ENCODE data around the gene ABHD4.
"Not testable (repeated sequence)": the region's sequence is repeated elsewhere in the genome, so short reads cannot be mapped to it uniquely, and the experiment has no call there.

Gene ABHD4

GRCh38 chr14:22589096-22589839, 8.8 kb upstream of the ABHD4 start, which contains the start of gene DAD1:
TSS of gene DAD1 (minus strand) at chr14:22589224. CDS start at chr14:22589157, 67 bp downstream.
- peak; percentile 100 for DNase-seq (ENCODE audit: low read depth)

GRCh38 chr14:22593189-22593588, 4.9 kb upstream of the ABHD4 start:
- no peak for DNase-seq (ENCODE audit: low read depth)

GRCh38 chr14:22593601-22594000, 4.5 kb upstream of the ABHD4 start:
- DNase-seq (ENCODE audit: low read depth) = no peak

- DNase-seq (ENCODE audit: low read depth) = no peak
Measured at GRCh38 chr14:22594156-22594716, 3.9 kb upstream of the ABHD4 start.

- no peak for DNase-seq (ENCODE audit: low read depth)
Measured at GRCh38 chr14:22596354-22596879, 1.7 kb upstream of the ABHD4 start.

GRCh38 chr14:22597265-22597664, 835 bp upstream of the ABHD4 start:
- no peak for DNase-seq (ENCODE audit: low read depth)

GRCh38 chr14:22597771-22598098, 365 bp upstream of the ABHD4 start:
- DNase-seq (ENCODE audit: low read depth) = no peak

- no peak for DNase-seq (ENCODE audit: low read depth)
Measured at GRCh38 chr14:22598896-22599244, 770 bp downstream of the ABHD4 start.

- DNase-seq (ENCODE audit: low read depth) = no peak
Measured at GRCh38 chr14:22599349-22599748, 1.2 kb downstream of the ABHD4 start.

GRCh38 chr14:22600027-22600426, 1.9 kb downstream of the ABHD4 start:
- no peak for DNase-seq (ENCODE audit: low read depth)

GRCh38 chr14:22601456-22601855, 3.4 kb downstream of the ABHD4 start:
- DNase-seq (ENCODE audit: low read depth) = no peak

- DNase-seq (ENCODE audit: low read depth) = no peak
Measured at GRCh38 chr14:22601996-22602395, 3.9 kb downstream of the ABHD4 start.

GRCh38 chr14:22602862-22603261, 4.8 kb downstream of the ABHD4 start:
- DNase-seq (ENCODE audit: low read depth) = no peak

GRCh38 chr14:22606380-22606779, 8.3 kb downstream of the ABHD4 start:
- no peak for DNase-seq (ENCODE audit: low read depth)

GRCh38 chr14:22607291-22607690, 9.2 kb downstream of the ABHD4 start:
- DNase-seq (ENCODE audit: low read depth) = no peak

- DNase-seq (ENCODE audit: low read depth) = no peak
Measured at GRCh38 chr14:22610931-22611330, 12.8 kb downstream of the ABHD4 start.

- no peak for DNase-seq (ENCODE audit: low read depth)
Measured at GRCh38 chr14:22613106-22613695, 15.1 kb downstream of the ABHD4 start.

GRCh38 chr14:22613736-22614239, 15.7 kb downstream of the ABHD4 start:
- no peak for DNase-seq (ENCODE audit: low read depth)

- no peak for DNase-seq (ENCODE audit: low read depth)
Measured at GRCh38 chr14:22614240-22614799, 16.2 kb downstream of the ABHD4 start.

GRCh38 chr14:22615765-22616164, 17.7 kb downstream of the ABHD4 start:
- not testable (repeated sequence) for DNase-seq (ENCODE audit: low read depth)

GRCh38 chr14:22622255-22622654, 24.2 kb downstream of the ABHD4 start:
- DNase-seq (ENCODE audit: low read depth) = no peak

- no peak for DNase-seq (ENCODE audit: low read depth)
Measured at GRCh38 chr14:22623047-22623446, 24.9 kb downstream of the ABHD4 start.

- DNase-seq (ENCODE audit: low read depth) = no peak
Measured at GRCh38 chr14:22626590-22626989, 28.5 kb downstream of the ABHD4 start.

All from activated T-helper 1 cell treated with Interleukin-2 at 50 U/mL for 16 hours (primary cell).